H1 (cell line): ENCODE measurements around the gene ACTR8.

Experiments used
- CBX8 ChIP-seq: fragments of 300-800, 300-1000 bp; sonication (generic); IDR thresholded peaks from 2 replicates; pipeline ENCODE4 v1.7.1; 2016; ENCODE audit warnings: low read depth, low read length, borderline replicate concordance
- KDM5A ChIP-seq: fragments of 200-600 bp; IDR thresholded peaks from 2 replicates; pipeline ENCODE4 v1.7.1; 2012; ENCODE audit warnings: mild to moderate bottlenecking, low read length, inconsistent platforms, mixed read lengths
- MAFK ChIP-seq: IDR thresholded peaks from 2 replicates; pipeline ENCODE4 v1.6.1; 2012; ENCODE audit warnings: low read depth, mild to moderate bottlenecking, improper control_type of control experiment, low read length
- SP1 ChIP-seq: IDR thresholded peaks from 2 replicates; pipeline ENCODE4 v1.6.1; 2011; ENCODE audit warnings: low read depth, low read length
- TF ChIP-seq, protein P1 (sequence below): fragments of 300-600 bp; sonication (generic); IDR thresholded peaks from 2 replicates; pipeline ENCODE4 v1.7.1; 2012; ENCODE audit warnings: low read length, moderate library complexity, mild to moderate bottlenecking, inconsistent platforms; ENCODE audit not compliant: insufficient replicate concordance
- TF ChIP-seq, protein P2 (sequence below): IDR thresholded peaks from 2 replicates; pipeline ENCODE4 v1.6.1; 2012; ENCODE audit warnings: low read length, inconsistent platforms

DNA sequence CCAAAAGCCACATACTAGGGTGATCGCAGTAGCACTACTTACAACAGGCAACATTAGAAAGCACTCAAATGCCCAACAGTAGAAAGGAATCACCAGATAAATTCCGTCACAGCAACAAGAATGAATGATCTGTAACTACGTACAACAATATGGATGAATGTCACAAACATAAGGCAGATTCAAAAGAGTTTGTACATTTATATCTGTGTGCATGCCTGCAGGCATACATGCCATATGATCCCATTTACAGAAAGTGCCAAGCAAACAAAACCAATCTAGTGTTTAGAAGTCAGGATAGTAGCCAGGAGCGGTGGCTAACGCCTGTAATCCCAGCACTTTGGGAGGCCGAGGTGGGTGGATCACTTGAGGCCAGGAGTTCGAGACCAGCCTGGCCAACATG is 32.0 kb downstream of the ACTR8 start:
- TF ChIP-seq, protein P1, sequence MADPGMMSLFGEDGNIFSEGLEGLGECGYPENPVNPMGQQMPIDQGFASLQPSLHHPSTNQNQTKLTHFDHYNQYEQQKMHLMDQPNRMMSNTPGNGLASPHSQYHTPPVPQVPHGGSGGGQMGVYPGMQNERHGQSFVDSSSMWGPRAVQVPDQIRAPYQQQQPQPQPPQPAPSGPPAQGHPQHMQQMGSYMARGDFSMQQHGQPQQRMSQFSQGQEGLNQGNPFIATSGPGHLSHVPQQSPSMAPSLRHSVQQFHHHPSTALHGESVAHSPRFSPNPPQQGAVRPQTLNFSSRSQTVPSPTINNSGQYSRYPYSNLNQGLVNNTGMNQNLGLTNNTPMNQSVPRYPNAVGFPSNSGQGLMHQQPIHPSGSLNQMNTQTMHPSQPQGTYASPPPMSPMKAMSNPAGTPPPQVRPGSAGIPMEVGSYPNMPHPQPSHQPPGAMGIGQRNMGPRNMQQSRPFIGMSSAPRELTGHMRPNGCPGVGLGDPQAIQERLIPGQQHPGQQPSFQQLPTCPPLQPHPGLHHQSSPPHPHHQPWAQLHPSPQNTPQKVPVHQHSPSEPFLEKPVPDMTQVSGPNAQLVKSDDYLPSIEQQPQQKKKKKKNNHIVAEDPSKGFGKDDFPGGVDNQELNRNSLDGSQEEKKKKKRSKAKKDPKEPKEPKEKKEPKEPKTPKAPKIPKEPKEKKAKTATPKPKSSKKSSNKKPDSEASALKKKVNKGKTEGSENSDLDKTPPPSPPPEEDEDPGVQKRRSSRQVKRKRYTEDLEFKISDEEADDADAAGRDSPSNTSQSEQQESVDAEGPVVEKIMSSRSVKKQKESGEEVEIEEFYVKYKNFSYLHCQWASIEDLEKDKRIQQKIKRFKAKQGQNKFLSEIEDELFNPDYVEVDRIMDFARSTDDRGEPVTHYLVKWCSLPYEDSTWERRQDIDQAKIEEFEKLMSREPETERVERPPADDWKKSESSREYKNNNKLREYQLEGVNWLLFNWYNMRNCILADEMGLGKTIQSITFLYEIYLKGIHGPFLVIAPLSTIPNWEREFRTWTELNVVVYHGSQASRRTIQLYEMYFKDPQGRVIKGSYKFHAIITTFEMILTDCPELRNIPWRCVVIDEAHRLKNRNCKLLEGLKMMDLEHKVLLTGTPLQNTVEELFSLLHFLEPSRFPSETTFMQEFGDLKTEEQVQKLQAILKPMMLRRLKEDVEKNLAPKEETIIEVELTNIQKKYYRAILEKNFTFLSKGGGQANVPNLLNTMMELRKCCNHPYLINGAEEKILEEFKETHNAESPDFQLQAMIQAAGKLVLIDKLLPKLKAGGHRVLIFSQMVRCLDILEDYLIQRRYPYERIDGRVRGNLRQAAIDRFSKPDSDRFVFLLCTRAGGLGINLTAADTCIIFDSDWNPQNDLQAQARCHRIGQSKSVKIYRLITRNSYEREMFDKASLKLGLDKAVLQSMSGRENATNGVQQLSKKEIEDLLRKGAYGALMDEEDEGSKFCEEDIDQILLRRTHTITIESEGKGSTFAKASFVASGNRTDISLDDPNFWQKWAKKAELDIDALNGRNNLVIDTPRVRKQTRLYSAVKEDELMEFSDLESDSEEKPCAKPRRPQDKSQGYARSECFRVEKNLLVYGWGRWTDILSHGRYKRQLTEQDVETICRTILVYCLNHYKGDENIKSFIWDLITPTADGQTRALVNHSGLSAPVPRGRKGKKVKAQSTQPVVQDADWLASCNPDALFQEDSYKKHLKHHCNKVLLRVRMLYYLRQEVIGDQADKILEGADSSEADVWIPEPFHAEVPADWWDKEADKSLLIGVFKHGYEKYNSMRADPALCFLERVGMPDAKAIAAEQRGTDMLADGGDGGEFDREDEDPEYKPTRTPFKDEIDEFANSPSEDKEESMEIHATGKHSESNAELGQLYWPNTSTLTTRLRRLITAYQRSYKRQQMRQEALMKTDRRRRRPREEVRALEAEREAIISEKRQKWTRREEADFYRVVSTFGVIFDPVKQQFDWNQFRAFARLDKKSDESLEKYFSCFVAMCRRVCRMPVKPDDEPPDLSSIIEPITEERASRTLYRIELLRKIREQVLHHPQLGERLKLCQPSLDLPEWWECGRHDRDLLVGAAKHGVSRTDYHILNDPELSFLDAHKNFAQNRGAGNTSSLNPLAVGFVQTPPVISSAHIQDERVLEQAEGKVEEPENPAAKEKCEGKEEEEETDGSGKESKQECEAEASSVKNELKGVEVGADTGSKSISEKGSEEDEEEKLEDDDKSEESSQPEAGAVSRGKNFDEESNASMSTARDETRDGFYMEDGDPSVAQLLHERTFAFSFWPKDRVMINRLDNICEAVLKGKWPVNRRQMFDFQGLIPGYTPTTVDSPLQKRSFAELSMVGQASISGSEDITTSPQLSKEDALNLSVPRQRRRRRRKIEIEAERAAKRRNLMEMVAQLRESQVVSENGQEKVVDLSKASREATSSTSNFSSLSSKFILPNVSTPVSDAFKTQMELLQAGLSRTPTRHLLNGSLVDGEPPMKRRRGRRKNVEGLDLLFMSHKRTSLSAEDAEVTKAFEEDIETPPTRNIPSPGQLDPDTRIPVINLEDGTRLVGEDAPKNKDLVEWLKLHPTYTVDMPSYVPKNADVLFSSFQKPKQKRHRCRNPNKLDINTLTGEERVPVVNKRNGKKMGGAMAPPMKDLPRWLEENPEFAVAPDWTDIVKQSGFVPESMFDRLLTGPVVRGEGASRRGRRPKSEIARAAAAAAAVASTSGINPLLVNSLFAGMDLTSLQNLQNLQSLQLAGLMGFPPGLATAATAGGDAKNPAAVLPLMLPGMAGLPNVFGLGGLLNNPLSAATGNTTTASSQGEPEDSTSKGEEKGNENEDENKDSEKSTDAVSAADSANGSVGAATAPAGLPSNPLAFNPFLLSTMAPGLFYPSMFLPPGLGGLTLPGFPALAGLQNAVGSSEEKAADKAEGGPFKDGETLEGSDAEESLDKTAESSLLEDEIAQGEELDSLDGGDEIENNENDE, result no peak
- TF ChIP-seq, protein P2, sequence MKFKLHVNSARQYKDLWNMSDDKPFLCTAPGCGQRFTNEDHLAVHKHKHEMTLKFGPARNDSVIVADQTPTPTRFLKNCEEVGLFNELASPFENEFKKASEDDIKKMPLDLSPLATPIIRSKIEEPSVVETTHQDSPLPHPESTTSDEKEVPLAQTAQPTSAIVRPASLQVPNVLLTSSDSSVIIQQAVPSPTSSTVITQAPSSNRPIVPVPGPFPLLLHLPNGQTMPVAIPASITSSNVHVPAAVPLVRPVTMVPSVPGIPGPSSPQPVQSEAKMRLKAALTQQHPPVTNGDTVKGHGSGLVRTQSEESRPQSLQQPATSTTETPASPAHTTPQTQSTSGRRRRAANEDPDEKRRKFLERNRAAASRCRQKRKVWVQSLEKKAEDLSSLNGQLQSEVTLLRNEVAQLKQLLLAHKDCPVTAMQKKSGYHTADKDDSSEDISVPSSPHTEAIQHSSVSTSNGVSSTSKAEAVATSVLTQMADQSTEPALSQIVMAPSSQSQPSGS, result no peak
- TF ChIP-seq MAFK (no peak), SP1 (no peak), CBX8 (no peak), KDM5A (no peak)
